RWPE2 (cell line): ENCODE results near the gene TRAF3IP1.
A peak's percentile ranks its signal among the peaks of the same experiment; 100 is the strongest.

Source experiments
- ATAC-seq: fragments of 200-7000 bp; cut with Tn5 transposase; 3 replicates; pipeline ENCODE4 v1.9.1; 2021; ENCODE audit warnings: low read depth
- DNase-seq: peaks from one replicate; pipeline ENCODE4 v3.0.0-alpha.2; 2020; ENCODE audit warnings: low spot score
- H3K27ac ChIP-seq: fragments of 450-650 bp; 2 replicates; pipeline ENCODE4 v1.5.1; 2017; ENCODE audit warnings: mild to moderate bottlenecking; ENCODE audit not compliant: poor library complexity, severe bottlenecking
- H3K27me3 ChIP-seq: fragments of 250-450 bp; sonication (Bioruptor Pico); 2 replicates; pipeline ENCODE4 v1.5.1; 2021; ENCODE audit warnings: mild to moderate bottlenecking, moderate library complexity; ENCODE audit not compliant: insufficient read depth, poor library complexity, severe bottlenecking
- H3K36me3 ChIP-seq: fragments of 250-450 bp; sonication (Bioruptor Pico); 2 replicates; pipeline ENCODE4 v1.5.1; 2020; ENCODE audit warnings: low read depth, mild to moderate bottlenecking, moderate library complexity
- H3K4me1 ChIP-seq: fragments of 250-450 bp; sonication (Bioruptor Pico); 2 replicates; pipeline ENCODE4 v1.5.1; 2021; ENCODE audit warnings: mild to moderate bottlenecking, moderate library complexity; ENCODE audit not compliant: insufficient read depth, poor library complexity, severe bottlenecking
- H3K4me3 ChIP-seq: fragments of 250-450 bp; sonication (Bioruptor Pico); 2 replicates; pipeline ENCODE4 v1.5.1; 2021; ENCODE audit warnings: mild to moderate bottlenecking, moderate library complexity; ENCODE audit not compliant: severe bottlenecking
- H3K9me3 ChIP-seq: fragments of 250-450 bp; sonication (Bioruptor Pico); 2 replicates; pipeline ENCODE4 v1.5.1; 2021; ENCODE audit warnings: mild to moderate bottlenecking, moderate library complexity; ENCODE audit not compliant: severe bottlenecking
- CTCF ChIP-seq: fragments of 450-650 bp; IDR thresholded peaks from one replicate; pipeline ENCODE4 v1.5.1; 2017; ENCODE audit warnings: mild to moderate bottlenecking, moderate library complexity; ENCODE audit not compliant: poor library complexity, severe bottlenecking

TRAF3IP1 gene

GRCh38 chr2:238352361-238352760, 32.0 kb downstream of the TRAF3IP1 start:
- Histone ChIP-seq H3K27ac (no peak overlapping the region), H3K4me3 (no peak overlapping the region), H3K9me3 (no peaks in the 10 kb centered on the region), H3K4me1 (no peaks in the 10 kb centered on the region), H3K27me3 (no peaks in the 10 kb centered on the region), H3K36me3 (peaks cover 43% of the 10 kb centered on the region)
- TF ChIP-seq CTCF = no peak
- DNase-seq (no peak), ATAC-seq (peak; percentile 17; the same call in 1 of the 3 replicates)

- Histone ChIP-seq H3K9me3 (no peaks in the 10 kb centered on the region), H3K36me3 (peaks cover 29% of the 10 kb centered on the region), H3K4me1 (no peaks in the 10 kb centered on the region), H3K4me3 (no peak overlapping the region), H3K27ac (no peak overlapping the region), H3K27me3 (no peaks in the 10 kb centered on the region)
- no peak for TF ChIP-seq CTCF
- no peak for DNase-seq
- no peak for ATAC-seq
Measured at GRCh38 chr2:238358769-238359168, 38.5 kb downstream of the TRAF3IP1 start.

- Histone ChIP-seq H3K9me3 (no peaks in the 10 kb centered on the region), H3K27me3 (no peaks in the 10 kb centered on the region), H3K4me3 (no peak overlapping the region), H3K36me3 (peaks cover 28% of the 10 kb centered on the region), H3K4me1 (no peaks in the 10 kb centered on the region), H3K27ac (no peak overlapping the region)
- no peak for DNase-seq
- TF ChIP-seq CTCF = no peak
- no peak for ATAC-seq
Measured at GRCh38 chr2:238359403-238359802, 39.1 kb downstream of the TRAF3IP1 start.

- Histone ChIP-seq H3K4me1 (no peaks in the 10 kb centered on the region), H3K36me3 (peaks cover 21% of the 10 kb centered on the region), H3K27ac (no peak overlapping the region), H3K9me3 (no peaks in the 10 kb centered on the region), H3K4me3 (no peak overlapping the region), H3K27me3 (no peaks in the 10 kb centered on the region)
- ATAC-seq (no peak), DNase-seq (no peak)
- no peak for TF ChIP-seq CTCF
Measured at GRCh38 chr2:238361877-238362276, 41.6 kb downstream of the TRAF3IP1 start.

GRCh38 chr2:238362626-238363025, 42.3 kb downstream of the TRAF3IP1 start:
- Histone ChIP-seq H3K27me3 (no peaks in the 10 kb centered on the region), H3K36me3 (peaks cover 16% of the 10 kb centered on the region), H3K9me3 (no peaks in the 10 kb centered on the region), H3K4me3 (no peak overlapping the region), H3K4me1 (no peaks in the 10 kb centered on the region), H3K27ac (no peak overlapping the region)
- no peak for TF ChIP-seq CTCF
- no peak for DNase-seq
- no peak for ATAC-seq
